ENCODE measurements around the gene VAT1L. TPM values are rescaled to one million over a fixed set of nuclear protein-coding genes. Genes with fewer than 3 reads are reported as not detected.

The VAT1L gene
- total and polyA plus RNA-seq, 4 donors: 0.17 to 0.98 (median 0.26) TPM

GRCh38 chr16:77812856-77813500 lies 24.6 kb downstream of the VAT1L start:
- no peaks in the 10 kb centered on the region for H3K9me3 ChIP-seq (ENCODE audit: control insufficient read depth in 4 of 4, low read length in 3 of 4)
- H3K36me3 ChIP-seq (ENCODE audit: control insufficient read depth in 4 of 4, insufficient read depth in 3 of 4, low read depth in 1 of 4, low read length in 3 of 4): no peaks in the 10 kb centered on the region
- peaks cover 0 to 12% (median 8%) of the 10 kb centered on the region in 4 donors for H3K4me1 ChIP-seq (ENCODE audit: control insufficient read depth in 4 of 4, insufficient read depth in 4 of 4, low read length in 3 of 4)
- no peak overlapping the region for H3K9ac ChIP-seq (ENCODE audit: low read depth in 1 of 2, low read length in 2 of 2)
- WGBS: 31% methylated on average over 2 of the region's 2 CpGs
- H3K27ac ChIP-seq (ENCODE audit: low read depth in 1 of 2, low read length in 2 of 2): no peak overlapping the region
- TF ChIP-seq SP1 (IDR thresholded peaks at IDR 0.05) (no peak), JUND (IDR thresholded peaks at IDR 0.05) (no peak), HNF4A (conservative IDR thresholded peaks at IDR 0.05) (peak in 1 of 2 donors; percentile 6), FOXA2 (IDR thresholded peaks at IDR 0.05) (peak; percentile 62)
- no peaks in the 10 kb centered on the region for H3K27me3 ChIP-seq (ENCODE audit: control insufficient read depth in 4 of 4, insufficient read depth in 4 of 4, low read length in 3 of 4)
- H3K4me3 ChIP-seq (ENCODE audit: low read depth in 1 of 3, low read length in 3 of 3): no peak overlapping the region
- no peak for DNase-seq (ENCODE audit: low spot score)

GRCh38 chr16:77816293-77816692 lies 27.9 kb downstream of the VAT1L start:
- Histone ChIP-seq H3K4me3 (ENCODE audit: low read depth in 1 of 3, low read length in 3 of 3) (no peak overlapping the region), H3K27ac (ENCODE audit: low read depth in 1 of 2, low read length in 2 of 2) (no peak overlapping the region), H3K27me3 (ENCODE audit: control insufficient read depth in 4 of 4, insufficient read depth in 4 of 4, low read length in 3 of 4) (no peaks in the 10 kb centered on the region), H3K4me1 (ENCODE audit: control insufficient read depth in 4 of 4, insufficient read depth in 4 of 4, low read length in 3 of 4) (peaks cover 0 to 12% (median 8%) of the 10 kb centered on the region in 4 donors), H3K36me3 (ENCODE audit: control insufficient read depth in 4 of 4, insufficient read depth in 3 of 4, low read depth in 1 of 4, low read length in 3 of 4) (no peaks in the 10 kb centered on the region), H3K9ac (ENCODE audit: low read depth in 1 of 2, low read length in 2 of 2) (no peak overlapping the region), H3K9me3 (ENCODE audit: control insufficient read depth in 4 of 4, low read length in 3 of 4) (no peaks in the 10 kb centered on the region)
- DNase-seq (ENCODE audit: low spot score): no peak
- peak; percentile 46 for TF ChIP-seq YY1 (IDR thresholded peaks at IDR 0.05)
- TF ChIP-seq JUND (IDR thresholded peaks at IDR 0.05): no peak
- TF ChIP-seq MAX (IDR thresholded peaks at IDR 0.05): no peak
- TF ChIP-seq EGR1 (IDR thresholded peaks at IDR 0.05; ENCODE audit: low read depth in 2 of 2): no peak
- TF ChIP-seq FOXA1 (IDR thresholded peaks at IDR 0.05): no peak
- peak; percentile 39 for TF ChIP-seq SP1 (IDR thresholded peaks at IDR 0.05)
- TF ChIP-seq HNF4A (conservative IDR thresholded peaks at IDR 0.05): peak; percentile 37 to 43
- no peak for TF ChIP-seq NR2F2 (IDR thresholded peaks at IDR 0.05)
- no peak for TF ChIP-seq TAF1 (conservative IDR thresholded peaks at IDR 0.05)
- no peak for TF ChIP-seq CTCF (IDR thresholded peaks at IDR 0.05; ENCODE audit: low read depth, low read length, missing input control)
- TF ChIP-seq RAD21 (IDR thresholded peaks at IDR 0.05): peak in 1 of 2 donors; percentile 31
- TF ChIP-seq FOXA2 (IDR thresholded peaks at IDR 0.05): no peak
- no peak for TF ChIP-seq GABPA (IDR thresholded peaks at IDR 0.05 in 1 of 2, conservative IDR thresholded peaks at IDR 0.05 in 1 of 2)
- TF ChIP-seq, protein P1, sequence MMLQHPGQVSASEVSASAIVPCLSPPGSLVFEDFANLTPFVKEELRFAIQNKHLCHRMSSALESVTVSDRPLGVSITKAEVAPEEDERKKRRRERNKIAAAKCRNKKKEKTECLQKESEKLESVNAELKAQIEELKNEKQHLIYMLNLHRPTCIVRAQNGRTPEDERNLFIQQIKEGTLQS (IDR thresholded peaks at IDR 0.05): no peak
- TF ChIP-seq RXRA (IDR thresholded peaks at IDR 0.05): peak in 1 of 2 donors; percentile 33
- TF ChIP-seq REST (IDR thresholded peaks at IDR 0.05): no peak
- no peak for TF ChIP-seq ZBTB33 (IDR thresholded peaks at IDR 0.05)
- no peak for TF ChIP-seq HNF4G (IDR thresholded peaks at IDR 0.05)
